GM18951 (cell line): ENCODE data around the gene PITX2.

Source experiments
- POLR2A ChIP-seq: IDR thresholded peaks from 4 replicates; pipeline ENCODE4 v1.6.1; 2011; ENCODE audit warnings: mild to moderate bottlenecking; ENCODE audit not compliant: insufficient read length, insufficient read depth; ENCODE audit errors: extremely low read depth
- in situ Hi-C: fragments of 300-500 bp; cut with MboI; formaldehyde crosslinking; loops from one replicate; pipeline ENCODE4 v1.12.0; 2022; ENCODE audit warnings: low sequenced_read_pairs, mixed read lengths, inconsistent platforms; ENCODE audit not compliant: unreplicated experiment

Gene PITX2

DNA sequence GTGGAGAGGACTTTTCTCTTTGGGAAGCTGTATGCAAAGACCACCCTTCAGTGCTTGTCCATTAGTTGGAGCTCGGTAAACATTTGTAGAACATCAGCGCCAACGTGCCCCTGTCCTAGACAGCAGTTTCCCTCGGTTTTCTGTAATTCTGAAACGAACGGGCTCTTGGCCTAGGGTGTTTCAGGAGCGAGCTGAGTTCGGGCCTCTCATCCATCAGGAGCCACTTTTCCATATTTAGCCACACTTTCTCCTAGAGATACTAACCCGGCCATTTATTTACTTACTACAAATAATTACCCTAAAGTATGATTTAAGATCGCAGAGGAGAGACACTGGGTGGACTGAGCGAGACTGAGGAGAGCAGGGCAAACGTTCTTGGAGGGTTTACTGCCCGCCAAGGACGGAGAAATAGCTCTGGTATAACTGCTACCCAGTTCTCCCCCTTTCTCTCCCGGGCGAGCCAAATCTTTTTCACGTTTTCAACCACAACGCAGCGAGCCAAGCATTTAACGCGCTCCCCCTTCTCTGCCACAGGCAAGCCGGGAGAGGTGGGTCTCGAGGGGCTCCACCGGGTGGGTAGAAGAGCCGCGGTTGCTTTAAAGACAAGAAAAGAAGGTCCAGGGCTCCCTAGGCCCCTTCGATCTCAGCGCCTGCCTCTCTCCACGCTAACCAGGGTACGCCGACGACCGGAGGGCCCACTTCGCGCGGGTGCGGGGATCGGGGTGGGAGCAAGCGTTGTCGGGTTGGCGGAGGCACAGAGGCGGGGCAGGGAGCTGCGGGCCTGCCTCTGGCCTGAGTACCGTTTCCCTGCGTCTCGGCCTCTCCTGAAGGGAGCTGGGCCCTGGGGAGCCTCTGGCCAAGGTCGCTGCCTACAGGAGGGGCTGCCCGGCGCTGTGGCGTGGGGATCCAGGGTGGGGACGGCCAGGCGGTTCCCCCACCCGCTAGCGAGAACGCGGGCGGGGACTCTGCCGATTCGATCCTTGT is 10.8 kb upstream of the PITX2 start:
- no peak for TF ChIP-seq POLR2A
- in situ Hi-C loops: loop anchor here (10.0 to 25.0 kb wide), 3 partner anchors 331 to 1004 kb away; no protein-coding TSS in a partner anchor

DNA sequence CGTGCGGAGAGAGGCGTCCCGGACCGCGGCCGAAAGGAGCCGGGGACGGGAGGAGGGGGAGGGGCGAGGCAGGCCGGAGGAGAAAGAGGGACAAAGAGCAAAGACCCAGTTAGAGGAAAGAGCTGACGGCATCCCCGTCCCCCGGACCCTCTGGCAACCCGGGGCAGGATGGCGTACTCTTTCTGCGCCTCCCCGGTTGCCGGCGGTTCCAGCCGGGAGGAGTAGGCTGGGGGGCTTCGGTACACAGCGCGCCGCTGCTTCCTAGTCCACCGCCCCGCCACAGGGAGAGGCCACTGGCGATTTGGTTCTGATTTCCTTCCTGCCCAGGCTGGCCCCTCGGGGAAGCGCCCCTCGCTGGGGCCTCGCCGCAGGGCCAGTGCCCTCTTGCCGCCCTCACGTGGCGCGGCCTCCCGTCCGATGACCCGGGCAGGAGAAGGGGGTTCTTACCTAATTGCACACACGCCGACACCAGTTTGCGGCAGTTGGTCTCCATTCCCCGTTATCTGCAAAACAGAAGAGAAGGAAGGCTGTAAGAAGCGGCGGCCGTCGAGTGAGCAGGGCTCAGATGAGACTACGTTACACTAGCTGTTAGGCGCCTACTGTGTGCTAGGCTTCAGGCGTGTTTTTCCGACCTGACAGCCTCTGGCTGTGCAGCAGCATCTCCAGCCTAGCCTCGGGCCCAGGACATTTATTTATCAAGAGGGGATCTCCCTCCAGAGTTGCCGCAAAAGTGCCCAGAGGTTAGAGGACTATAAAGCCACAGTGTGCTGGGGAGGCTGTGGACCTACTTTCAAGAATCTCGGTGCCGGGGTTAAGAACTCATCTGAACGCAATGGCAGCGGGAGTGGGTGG is 9.9 kb upstream of the PITX2 start:
- in situ Hi-C loops: loop anchor here (10.0 to 25.0 kb wide), 3 partner anchors 332 to 1005 kb away; no protein-coding TSS in a partner anchor
- no peak for TF ChIP-seq POLR2A

DNA sequence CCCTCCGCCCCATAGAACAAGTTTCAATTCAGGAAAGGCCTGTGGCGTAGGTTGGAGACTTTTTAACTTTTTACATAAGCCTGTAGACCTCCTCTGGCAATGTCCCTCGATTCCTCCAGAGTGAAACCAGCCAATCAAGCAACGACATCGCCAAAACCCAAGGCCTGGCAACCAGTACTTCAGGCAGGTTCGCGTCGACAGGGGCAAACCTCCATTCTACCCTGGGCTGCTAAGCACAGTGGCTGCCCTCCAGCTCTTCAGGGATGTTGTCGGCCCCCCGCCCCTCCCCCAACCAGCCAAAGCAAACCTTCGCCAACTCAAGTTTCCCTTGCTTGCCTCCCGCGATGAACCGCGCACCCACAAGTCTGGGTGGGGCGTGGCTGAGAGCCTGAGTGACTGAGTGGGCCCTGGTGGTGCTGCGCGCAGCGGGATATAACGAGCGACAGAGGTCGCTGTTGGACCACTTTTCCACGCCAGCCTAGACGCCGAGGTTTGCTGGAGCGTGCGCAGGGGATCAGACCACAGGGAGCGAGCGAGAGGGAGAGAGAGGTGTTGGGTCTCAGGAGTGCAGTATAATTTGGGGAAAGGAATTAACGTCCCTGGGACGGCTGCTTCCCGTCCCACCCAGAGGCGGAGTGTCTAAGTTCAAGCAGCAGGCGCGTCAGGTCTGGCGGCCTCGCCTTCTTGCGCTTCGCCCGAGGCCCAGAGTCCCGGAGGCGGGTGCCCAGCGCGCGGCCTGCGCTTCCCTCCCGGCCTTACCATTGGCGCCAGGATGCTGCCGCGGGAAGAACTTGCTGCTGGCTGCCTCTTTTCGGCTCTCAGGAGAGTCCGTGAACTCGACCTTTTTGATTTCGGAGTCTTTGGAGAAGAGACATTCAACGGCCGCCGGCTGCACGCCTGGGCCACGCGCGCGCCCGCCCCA is 9.0 kb upstream of the PITX2 start:
- TF ChIP-seq POLR2A: no peak
- in situ Hi-C loops: loop anchor here (10.0 to 25.0 kb wide), 3 partner anchors 333 to 1005 kb away; no protein-coding TSS in a partner anchor

DNA sequence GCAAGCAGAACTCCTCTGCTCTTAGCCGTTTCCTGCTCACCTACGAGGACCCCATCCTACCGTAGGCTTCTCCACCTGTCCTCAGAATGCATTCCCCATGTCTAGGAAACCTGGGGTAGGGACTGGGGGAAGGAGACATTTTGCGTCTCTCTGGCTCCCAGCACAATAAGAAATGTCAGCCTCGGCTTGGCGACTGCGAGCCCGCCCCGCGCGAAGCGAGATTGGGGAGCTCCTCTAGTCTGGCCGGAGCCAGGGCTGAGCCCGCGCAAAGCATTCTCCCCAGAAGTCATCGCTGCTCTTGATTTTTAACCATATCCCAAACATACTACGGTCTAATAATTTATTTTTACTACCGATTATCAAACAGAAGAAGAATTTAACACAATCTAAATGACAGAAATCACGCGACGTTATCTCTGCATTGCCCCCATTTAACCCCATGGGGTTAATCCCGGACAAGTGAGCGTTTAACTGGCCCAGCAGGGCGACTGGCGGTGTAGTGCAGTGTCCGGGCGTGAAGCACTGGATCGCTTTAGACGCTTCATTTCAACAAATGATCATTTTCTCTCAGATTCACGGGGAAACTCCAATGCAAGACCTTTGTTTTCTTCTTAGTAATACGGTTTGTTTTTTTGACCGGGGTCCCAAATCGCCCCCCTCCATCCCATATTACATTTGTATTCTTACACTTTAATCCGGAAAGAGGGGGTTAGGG is 8.0 kb upstream of the PITX2 start:
- no peak for TF ChIP-seq POLR2A
- in situ Hi-C loops: loop anchor here (10.0 to 25.0 kb wide), 3 partner anchors 334 to 1006 kb away; no protein-coding TSS in a partner anchor

DNA sequence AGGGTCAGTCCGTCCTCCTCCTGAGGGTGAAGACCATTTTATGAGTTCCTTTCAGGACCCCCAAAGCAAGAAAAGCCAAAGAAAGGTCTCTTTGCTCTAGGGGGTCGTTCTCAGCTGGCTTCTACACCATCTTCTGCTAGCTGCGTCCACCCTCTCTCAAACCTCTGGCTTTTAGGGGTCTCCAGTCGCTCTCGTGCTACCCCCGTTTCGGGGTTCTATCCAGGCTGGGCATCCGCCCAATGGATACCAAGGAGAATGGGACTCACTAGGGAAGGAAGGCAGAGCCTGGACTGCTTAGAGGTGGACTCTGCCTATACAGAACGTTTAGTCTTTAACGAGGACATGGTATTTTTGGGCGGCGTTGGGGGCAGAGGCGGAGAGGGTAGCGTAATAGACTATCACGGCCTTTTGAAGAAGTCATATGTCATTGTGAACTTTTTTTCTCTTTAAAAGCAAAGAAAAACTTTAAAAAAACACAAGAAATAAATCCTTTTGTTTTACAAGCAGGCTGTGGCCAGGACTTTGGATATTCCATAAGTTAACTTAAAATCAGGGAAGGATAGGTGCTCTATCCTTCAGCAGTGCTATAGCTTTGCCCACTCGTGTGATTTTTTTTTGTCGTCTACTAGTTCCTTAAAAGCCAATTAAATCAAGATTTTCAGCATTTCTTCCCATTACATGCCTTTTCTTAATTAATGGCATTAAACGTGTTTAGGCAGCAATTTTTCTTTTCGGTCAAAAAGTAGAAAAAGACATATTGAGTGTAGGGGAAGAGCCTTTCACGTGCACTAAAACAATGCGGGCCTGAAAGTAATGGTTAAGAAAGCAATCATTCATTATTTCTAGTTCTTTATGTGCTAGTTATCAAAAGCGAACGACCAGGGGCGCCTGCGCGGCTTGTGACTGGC is 7.2 kb upstream of the PITX2 start:
- TF ChIP-seq POLR2A: no peak
- in situ Hi-C loops: loop anchor here (10.0 to 25.0 kb wide), 3 partner anchors 335 to 1007 kb away; no protein-coding TSS in a partner anchor

DNA sequence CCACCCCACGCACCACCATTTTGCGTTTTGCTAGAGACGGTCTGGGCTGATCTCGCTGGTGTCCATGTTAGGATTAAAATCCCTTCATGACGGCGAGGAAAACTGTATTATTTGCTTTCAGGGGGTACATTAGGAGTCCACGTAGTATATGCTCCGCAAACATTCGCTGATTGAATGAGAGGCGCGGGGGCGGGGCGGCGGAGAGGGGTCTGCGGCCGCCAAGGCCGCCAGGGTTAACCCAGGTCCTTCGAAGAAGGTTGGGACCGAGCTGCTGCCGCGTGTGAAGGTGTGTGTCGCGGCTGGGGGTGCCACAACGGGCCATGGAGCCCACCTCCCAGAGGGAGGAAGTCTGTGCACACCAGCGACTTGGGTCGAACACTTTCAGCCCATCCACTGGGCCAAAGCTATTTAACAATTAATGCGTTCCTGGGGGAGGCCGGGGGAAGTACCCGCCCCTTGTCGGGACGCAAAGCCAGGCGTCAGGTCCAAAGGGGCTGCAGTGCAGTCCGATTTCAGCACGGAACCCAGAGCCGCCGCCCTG is 6.4 kb upstream of the PITX2 start:
- no peak for TF ChIP-seq POLR2A
- in situ Hi-C loops: loop anchor here (25.0 kb wide), 2 partner anchors 633 to 1008 kb away; no protein-coding TSS in a partner anchor

DNA sequence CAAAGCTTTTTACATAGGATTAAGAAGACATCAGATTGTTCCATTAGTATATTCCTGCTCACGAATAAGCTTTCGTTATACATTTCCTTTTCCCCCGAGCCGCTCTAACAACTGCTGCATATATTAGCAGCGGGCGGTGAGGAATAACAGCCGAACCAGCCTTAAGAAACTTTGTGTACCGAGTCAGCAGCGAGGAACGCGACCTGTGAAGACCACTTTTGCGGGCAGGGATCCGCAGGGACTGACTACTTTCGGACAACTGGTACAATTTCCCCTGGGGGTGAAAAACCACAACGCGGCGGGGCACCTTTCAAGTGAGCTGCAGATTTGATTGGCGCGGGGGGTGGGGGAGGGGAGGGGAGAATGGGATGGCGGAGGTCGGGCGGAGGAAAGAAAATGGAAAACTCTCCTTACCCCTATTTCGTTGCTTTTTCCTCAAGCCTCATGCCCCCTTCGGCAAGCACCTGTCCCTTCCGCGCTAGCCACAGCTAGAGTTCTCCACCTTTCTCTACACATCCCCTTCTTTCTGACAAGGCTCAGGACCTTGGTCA is 5.9 kb upstream of the PITX2 start:
- no peak for TF ChIP-seq POLR2A
- in situ Hi-C loops: loop anchor here (25.0 kb wide), 2 partner anchors 634 to 1009 kb away; no protein-coding TSS in a partner anchor

DNA sequence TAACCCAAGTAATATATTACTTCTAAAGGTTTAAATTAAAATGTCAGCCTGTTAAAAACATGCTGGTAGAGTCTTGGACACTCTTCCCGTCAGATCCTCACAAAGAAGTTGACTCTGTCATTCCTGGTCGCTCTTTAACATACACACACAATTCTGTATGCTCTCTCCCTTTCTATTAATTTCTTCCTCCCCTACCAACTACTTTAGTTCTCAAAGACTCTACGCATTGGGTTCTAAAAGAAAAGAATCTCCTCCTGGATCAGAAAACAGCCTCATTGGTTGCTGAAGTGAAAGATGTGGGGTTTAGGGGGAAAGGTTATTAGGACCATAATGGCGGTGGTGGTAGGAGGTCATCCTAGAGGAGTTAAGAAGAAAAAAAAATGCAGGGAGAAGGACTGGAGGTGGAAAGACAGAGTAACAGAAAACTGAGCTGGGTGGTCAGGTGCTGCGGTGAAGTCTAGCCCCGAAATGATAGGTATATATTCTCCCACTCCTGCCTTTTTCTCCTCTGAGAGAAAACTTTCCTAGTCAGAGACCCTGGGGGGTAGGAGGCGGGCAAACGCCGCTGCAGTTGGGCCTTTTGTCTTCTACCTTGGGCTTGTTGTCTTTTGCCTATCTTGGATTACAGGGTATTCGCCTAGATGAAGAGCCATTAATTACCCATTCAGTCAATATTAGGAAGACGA is 5.2 kb upstream of the PITX2 start:
- no peak for TF ChIP-seq POLR2A

DNA sequence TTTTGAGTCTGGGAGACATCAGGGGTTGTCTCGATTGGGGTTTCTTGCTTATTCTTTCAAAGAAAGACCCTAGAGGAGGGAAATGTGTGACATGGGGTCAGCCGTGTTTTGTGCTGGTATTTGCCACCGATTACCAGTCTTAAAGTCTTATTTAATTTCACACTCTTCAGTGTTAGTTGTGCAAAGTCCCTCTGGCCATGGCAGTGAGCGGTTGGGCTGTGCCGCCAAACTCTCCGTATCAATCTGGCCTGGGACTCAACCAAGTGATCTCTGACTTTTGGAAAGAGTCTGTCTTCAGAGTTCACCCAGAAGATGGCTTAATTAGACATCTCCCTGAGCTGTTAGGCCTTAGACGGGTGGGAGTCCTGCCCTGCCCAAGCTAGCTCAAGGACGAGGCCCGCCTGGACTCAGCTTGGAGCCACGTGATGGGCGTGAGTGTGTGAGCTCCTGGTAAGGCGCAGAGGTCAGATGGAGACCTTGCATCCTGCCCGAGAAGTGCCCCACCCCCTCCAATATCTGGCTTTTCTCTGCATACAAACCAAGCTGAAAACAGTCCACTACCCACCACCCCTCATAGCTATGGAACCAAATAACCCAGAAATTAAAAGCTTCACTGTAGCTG is 3.8 kb upstream of the PITX2 start:
- in situ Hi-C loops: loop anchor here (25.0 kb wide), 2 partner anchors 636 to 1011 kb away; no protein-coding TSS in a partner anchor
- TF ChIP-seq POLR2A: no peak

More for the DNA sequence above, 5.2 kb upstream of the PITX2 start:
- in situ Hi-C loops: loop anchor here (25.0 kb wide), 2 partner anchors 634 to 1009 kb away; no protein-coding TSS in a partner anchor
